H54 (cell line): ENCODE results near the gene UBASH3A.

ENCODE experiments used
- DNase-seq: peaks from one replicate; pipeline ENCODE4 v3.0.0; 2011; ENCODE audit warnings: low spot score, mixed read lengths; ENCODE audit not compliant: insufficient read length
- FAIRE-seq: peaks from 3 replicates; lab custom pipeline; 2011; peaks lifted over from hg19 to GRCh38; lab: Jason Lieb, UNC
- POLR2A ChIP-seq: IDR thresholded peaks from 2 replicates; pipeline ENCODE4 v1.6.1; 2011; ENCODE audit warnings: low read depth, mild to moderate bottlenecking, low read length

The UBASH3A gene

GRCh38 chr21:42440187-42440792 is 36.6 kb downstream of the UBASH3A start:
- no peak for TF ChIP-seq POLR2A
- FAIRE-seq (no peak), DNase-seq (no peak)

- no peak for FAIRE-seq
- no peak for TF ChIP-seq POLR2A
Measured at GRCh38 chr21:42441963-42442362, 38.3 kb downstream of the UBASH3A start.

GRCh38 chr21:42443181-42443785 is 39.6 kb downstream of the UBASH3A start:
- FAIRE-seq (no peak), DNase-seq (no peak)
- no peak for TF ChIP-seq POLR2A

More at GRCh38 chr21:42441963-42442362, 38.3 kb downstream of the UBASH3A start:
- no peak for DNase-seq

GRCh38 chr21:42443876-42444744 is 40.4 kb downstream of the UBASH3A start:
- FAIRE-seq (no peak), DNase-seq (no peak)
- TF ChIP-seq POLR2A: no peak

GRCh38 chr21:42444745-42445059 is 41.0 kb downstream of the UBASH3A start:
- DNase-seq (no peak), FAIRE-seq (no peak)
- TF ChIP-seq POLR2A: no peak

- FAIRE-seq (no peak), DNase-seq (no peak)
- TF ChIP-seq POLR2A: no peak
Measured at GRCh38 chr21:42445311-42445710, 41.6 kb downstream of the UBASH3A start.

GRCh38 chr21:42446531-42446930 is 42.8 kb downstream of the UBASH3A start:
- FAIRE-seq: no peak
- no peak for TF ChIP-seq POLR2A
- no peak for DNase-seq

- DNase-seq (no peak), FAIRE-seq (no peak)
- no peak for TF ChIP-seq POLR2A
Measured at GRCh38 chr21:42447182-42447581, 43.5 kb downstream of the UBASH3A start.

GRCh38 chr21:42447732-42448131 is 44.0 kb downstream of the UBASH3A start:
- TF ChIP-seq POLR2A: no peak
- DNase-seq (no peak), FAIRE-seq (no peak)

GRCh38 chr21:42448686-42449085 is 45.0 kb downstream of the UBASH3A start:
- FAIRE-seq (no peak), DNase-seq (no peak)
- no peak for TF ChIP-seq POLR2A

- no peak for TF ChIP-seq POLR2A
- FAIRE-seq (no peak), DNase-seq (no peak)
Measured at GRCh38 chr21:42451941-42452340, 48.2 kb downstream of the UBASH3A start.

- no peak for TF ChIP-seq POLR2A
- FAIRE-seq: no peak
- no peak for DNase-seq
Measured at GRCh38 chr21:42452401-42453223, 48.9 kb downstream of the UBASH3A start.

- FAIRE-seq (no peak), DNase-seq (no peak)
- TF ChIP-seq POLR2A: no peak
Measured at GRCh38 chr21:42453224-42453985, 49.7 kb downstream of the UBASH3A start.
